NCI-H69 (cell line): ENCODE data around the gene PIAS3.
"Not testable (repeated sequence)": the region's sequence is repeated elsewhere in the genome, so short reads cannot be mapped to it uniquely, and the experiment has no call there.

Experiments used
- DNase-seq: peaks from one replicate; lab custom pipeline; 2025; lab: John Stamatoyannopoulos, UW

Gene PIAS3

DNA sequence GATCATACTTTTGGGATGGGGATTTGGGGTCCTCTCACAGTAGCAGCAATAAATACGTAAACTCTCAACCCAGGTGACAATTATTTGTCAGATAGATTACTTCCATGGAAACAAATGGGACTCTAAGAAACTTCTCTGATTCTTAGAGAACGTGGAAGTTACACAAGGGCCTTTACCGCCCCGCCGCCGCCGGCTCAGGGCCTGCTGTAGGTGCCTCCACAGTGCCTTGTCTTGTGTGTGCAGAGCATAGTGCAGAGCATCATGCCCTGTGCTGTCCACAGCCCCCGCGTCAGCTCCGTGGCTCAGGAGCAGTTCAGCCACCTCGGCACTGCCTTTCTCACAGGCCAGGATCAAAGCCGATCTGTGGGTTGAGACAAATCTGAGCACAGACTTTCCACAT, 15.8 kb upstream of the PIAS3 start:
- DNase-seq, result no peak

DNA sequence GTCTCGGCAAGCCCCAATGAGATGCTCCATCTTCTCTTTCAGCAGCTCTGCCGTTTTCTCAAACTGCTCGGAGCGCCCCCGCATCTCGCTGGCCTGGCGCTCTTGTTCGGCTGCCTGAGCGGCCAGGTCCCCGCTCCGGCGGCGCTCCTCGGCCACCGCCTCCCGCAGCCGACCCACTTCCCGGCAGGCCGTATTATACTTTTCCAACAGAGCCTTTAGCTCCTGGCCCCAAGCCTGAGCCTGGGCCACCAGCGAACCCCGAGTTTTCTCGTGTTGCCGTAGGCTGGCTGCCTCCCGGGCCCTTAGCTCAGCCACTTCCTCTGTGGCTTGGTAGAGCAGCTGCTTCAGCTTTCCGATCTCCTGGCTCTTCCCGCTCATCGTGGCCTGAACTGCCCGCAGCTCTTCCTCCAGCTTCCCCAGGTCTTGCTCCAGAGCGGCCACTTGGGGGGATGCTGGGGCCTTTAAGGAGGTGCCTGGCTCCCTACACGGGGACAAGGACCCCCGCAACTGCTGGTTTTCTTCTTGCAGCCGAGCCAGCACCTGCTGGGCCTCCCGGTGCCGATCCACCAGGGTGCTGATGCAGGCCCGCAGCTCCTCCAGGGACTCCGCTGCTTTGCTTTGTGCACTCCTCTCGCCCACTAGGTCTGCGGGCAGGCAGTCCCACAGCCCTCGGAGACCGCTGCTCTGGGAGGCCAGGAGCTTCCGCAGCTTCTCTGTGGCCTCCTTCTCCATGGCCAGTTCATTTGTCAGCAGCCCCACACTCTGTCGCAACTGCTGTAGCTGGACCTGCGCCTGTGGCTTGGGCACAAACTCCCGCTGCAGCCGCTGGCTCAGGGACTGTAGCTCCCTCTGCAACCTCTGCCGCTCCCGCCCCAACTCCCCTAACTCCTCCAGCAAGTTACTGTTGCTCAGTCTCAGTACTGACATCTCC, 13.4 kb upstream of the PIAS3 start:
- DNase-seq, result no peak

GRCh38 chr1:145868232-145868631, 9.4 kb upstream of the PIAS3 start:
- DNase-seq, result no peak

- no peak for DNase-seq
Measured at GRCh38 chr1:145863282-145864018, 4.6 kb upstream of the PIAS3 start.

- peak; percentile 94 for DNase-seq
Measured at GRCh38 chr1:145859491-145860023, 676 bp upstream of the PIAS3 start.

- peak; percentile 84 for DNase-seq
Measured at GRCh38 chr1:145858238-145858900, 512 bp downstream of the PIAS3 start.

- no peak for DNase-seq
Measured at GRCh38 chr1:145857170-145857569, 1.7 kb downstream of the PIAS3 start.

DNA sequence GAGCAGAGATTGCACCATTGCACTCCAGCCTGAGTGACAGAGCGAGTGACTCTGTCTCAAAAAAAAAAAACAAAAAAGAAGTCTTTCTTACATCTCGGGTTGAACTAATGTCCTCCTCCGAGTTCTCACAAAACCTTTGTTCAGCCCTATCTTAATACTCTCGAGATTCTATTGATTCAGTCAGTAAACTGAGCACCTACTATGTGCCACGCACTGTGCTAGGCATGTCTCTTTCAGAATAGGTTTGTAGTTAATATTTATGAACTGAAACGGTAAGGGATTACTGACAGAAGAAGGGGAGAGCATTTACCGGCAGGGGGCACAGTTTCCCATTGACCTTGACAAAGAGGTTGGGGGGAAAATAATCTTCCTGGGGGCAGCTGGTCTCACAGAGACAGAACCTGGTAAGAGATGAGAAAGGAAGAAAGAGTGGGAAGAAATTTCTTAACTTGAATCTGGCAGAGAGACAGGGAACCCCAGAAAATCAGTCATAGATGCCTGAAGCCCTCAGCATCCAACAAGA, 3.4 kb downstream of the PIAS3 start:
- DNase-seq, result no peak

- peak; percentile 21 for DNase-seq
Measured at GRCh38 chr1:145849356-145850160, 9.3 kb downstream of the PIAS3 start.

- DNase-seq, result no peak
Measured at GRCh38 chr1:145847827-145848226, 11.1 kb downstream of the PIAS3 start.

DNA sequence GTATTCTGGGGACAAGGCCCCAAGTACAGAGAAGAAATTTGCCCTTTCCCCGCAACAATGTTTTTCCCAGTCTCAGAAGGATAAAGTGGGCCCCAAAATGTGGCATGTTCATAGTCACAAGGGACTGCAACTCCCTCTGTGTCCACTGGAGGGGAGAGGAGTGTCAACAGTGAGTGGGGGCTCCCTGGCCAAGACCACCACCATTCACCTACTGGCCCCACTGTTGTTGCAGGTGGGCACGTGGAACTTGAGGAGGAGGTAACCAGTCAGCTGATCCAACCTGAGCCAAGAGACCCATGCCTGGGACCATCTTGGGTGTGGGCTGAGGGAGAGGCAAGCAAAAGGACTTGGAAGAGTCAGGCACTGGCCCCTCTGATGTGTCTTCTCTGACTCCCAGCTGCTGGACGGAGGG, 12.7 kb downstream of the PIAS3 start:
- peak; percentile 62 for DNase-seq

DNA sequence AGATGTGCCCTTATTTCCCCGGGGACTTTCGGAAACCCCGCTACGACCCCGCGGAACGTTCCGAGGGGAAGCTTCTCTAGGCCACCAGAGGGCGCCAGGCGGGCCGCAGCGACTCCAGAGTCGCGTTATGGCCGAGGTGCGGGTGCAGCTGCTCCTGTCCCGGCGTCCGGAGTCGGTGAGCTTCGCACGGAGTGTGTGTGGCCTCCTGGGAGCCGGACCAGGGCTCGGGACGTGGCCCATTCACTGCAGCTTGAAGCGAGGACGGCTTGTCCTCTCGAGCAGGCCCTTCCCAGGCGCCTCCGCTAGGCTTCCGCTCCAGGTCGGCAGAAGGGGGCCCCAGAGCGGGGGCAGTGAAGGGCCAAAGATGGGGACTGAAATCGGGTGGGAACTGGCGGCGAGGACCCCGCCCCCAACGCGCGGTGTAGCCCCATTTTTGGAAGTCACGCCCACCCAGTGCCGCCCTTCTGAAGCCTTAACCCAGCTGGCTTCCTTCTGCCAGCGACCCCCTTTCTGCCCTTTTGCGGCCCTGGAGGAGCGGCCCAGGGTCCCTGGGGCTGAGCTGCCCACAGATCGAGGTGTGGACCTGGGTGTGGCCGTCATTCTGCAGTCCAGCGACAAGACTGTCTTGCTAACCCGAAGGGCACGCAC, 13.2 kb downstream of the PIAS3 start, which contains the start of gene NUDT17:
Gene NUDT17, plus strand, starts transcription at position 117 of the 648 bp plus-strand sequence. Its CDS starts 11 bp downstream, at position 128.
- DNase-seq, result peak; percentile 90

DNA sequence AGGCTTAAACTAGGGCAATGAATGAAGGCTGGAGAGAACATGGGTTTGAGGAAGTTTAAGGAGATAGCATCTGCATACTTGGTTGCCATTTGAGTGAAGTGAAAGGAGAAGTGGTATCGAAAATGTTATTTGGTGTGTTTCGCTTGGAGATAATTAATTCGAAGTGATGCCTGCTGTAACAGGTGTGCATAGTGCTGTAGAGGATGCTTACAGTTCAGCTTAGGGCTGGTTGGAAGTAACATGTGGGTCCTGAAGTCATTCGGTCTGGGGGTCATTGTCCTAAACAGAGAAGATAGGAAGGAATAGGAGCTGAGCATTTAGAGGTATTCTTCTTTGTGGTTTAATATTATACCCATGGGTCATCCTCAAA, 13.8 kb downstream of the PIAS3 start:
- no peak for DNase-seq

DNA sequence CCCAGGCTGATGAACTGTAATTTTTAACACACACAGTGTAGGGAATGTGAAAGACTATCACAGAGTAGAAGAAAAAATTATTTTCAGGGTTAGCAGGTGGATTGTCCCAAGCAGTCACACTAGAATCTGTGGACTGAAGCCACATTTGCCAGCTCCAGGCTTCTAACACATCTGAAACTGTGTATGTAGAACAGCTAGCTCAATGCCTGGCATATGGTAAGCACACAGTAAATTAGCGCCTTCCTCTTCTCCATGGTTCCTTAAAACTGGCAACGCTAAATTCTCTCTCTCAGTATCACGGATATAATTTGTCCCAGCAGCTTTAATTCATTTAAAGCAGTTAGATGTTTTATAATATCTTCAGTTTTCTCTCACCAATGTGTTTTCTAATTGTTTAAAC, 15.8 kb downstream of the PIAS3 start:
- no peak for DNase-seq

DNA sequence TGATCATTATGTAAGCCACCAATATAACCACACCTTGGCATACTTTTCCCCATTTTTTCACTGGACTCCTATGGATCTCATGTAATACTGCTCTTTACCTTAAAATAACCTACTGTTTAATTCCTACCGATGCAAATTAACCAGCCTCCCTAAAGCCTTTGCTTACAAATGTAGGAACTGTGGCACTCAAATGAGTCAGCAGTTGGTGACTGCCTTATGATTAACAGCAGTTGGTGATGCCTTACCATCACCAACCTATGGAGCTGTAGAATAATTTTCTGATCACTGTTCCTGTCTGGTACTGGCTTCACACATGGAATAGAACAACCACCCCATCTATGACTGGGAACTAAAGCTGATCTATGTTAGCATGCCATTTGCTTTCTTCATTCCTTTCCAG, 21.2 kb downstream of the PIAS3 start:
- no peak for DNase-seq

DNA sequence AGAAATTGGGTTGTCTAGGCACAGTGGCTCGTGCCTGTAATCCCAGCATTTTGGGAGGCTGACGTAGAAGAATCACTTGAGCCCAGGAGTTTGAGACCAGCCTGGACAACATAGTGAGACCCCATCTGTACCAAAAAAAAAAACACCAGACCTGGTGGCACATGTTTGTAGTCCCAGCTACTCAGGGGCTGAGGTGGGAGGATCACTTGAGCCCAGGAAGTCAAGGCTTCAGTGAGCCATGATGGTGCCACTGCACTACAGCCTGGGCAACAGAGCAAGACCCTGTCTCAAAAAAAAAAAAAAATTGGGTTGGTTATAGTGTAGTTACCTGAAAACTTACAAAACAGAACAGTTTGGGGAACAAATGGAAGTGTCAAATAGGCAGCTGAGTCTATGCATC, 28.1 kb downstream of the PIAS3 start:
- not testable (repeated sequence) for DNase-seq

GRCh38 chr1:145828367-145829026, 30.4 kb downstream of the PIAS3 start:
- no peak for DNase-seq

DNA sequence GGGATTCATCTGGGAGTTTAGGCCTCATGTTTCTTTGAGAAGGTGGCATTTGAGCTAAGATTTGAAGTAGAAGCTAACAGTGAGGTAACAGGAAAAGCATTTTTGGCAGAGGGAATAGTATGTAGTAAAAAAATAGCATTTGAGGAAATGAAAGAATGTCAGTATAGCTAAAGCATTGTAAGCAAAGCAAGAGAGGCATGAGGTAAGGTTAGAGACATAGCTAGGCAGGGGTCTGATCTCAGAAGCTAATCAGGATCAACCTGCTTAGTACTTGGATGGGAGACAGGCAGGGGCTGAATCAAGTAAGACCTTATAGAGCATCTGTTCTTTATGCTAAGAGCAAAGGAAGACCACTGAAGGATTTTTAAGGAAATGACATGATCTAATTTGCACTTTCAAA, 30.9 kb downstream of the PIAS3 start:
- no peak for DNase-seq

DNA sequence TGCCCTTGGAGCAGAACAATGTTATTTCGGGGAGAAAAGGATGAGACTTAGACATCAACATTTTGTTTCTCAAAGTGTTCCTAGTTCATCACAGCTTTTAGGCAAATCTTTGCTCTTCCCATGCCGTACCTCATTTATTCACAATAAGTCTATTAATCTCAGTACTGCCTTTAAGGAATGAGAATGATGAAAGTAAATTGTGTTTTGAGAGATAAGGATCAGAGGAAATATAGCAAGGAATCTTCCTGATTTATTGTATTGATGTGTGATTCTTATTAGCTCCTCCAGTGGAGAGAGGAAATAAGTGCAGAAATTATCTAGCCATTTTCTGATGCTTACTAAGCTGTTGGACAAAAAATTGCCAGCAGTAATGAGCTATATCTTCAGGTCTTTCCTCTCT, 32.9 kb downstream of the PIAS3 start:
- no peak for DNase-seq

GRCh38 chr1:145824499-145824842, 34.4 kb downstream of the PIAS3 start:
- no peak for DNase-seq
